Measurements from ENCODE around the gene SEC23B. TPM values are rescaled to one million over a fixed set of nuclear protein-coding genes. Genes with fewer than 3 reads are reported as not detected.

The SEC23B gene
- total and polyA plus RNA-seq, 2 of the 13 experiments (the other 11 are each of a cell fraction or from before 2014, with no cell fraction given): 114 to 120 TPM

DNA sequence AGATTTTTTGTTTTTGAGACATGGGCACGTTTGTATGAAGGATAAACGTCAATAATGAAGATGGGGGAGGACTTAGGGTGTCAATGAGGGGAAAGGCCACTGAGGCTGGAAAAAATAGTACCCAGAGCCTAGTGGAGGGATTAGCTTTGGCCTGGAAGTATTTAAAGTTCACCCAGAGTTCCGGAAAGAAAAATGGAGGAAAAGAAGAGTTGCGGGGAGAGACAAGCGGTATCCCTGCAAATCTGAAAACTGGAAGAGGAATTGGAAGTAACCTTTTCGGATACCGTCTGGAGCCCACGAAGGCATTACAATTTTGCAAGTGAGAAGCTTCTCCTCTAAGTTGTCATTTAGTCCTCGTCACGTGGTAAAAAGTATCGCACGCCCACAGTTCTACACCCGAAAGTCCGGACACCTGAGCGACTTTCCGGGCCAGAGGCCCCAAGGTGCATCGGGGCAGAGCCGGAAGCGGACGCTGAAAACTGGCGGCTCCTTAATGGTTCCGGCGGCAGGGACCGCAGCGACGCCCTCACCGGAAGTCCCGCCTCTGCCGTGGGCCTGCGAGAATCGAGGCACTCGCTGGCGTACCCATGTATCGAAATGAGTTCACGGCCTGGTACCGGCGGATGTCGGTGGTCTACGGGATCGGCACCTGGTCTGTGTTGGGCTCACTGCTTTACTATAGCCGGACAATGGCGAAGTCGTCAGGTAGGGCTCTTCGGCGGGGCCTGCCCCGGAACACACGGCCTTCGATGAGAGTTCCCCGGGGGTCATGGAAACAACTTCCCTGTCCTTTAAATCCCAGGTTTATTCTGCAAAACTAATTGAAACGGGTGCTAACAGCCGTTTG lies 59.4 kb downstream of the SEC23B start, which contains the start of gene SMIM26 (continued):
- TF ChIP-seq, protein P1, sequence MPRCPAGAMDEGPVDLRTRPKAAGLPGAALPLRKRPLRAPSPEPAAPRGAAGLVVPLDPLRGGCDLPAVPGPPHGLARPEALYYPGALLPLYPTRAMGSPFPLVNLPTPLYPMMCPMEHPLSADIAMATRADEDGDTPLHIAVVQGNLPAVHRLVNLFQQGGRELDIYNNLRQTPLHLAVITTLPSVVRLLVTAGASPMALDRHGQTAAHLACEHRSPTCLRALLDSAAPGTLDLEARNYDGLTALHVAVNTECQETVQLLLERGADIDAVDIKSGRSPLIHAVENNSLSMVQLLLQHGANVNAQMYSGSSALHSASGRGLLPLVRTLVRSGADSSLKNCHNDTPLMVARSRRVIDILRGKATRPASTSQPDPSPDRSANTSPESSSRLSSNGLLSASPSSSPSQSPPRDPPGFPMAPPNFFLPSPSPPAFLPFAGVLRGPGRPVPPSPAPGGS (CRISPR knock-in tag; IDR thresholded peaks at IDR 0.05): peak; percentile 88
- TF ChIP-seq ZNF75D (CRISPR knock-in tag; IDR thresholded peaks at IDR 0.05; ENCODE audit: borderline replicate concordance) (no peak), NFYC (CRISPR knock-in tag; IDR thresholded peaks at IDR 0.05) (peak; percentile 81), ZNF496 (CRISPR knock-in tag; IDR thresholded peaks at IDR 0.05; ENCODE audit: insufficient replicate concordance) (no peak), NFIC (IDR thresholded peaks at IDR 0.05; ENCODE audit: low read length) (peak; percentile 59; the same call in 1 of the 2 replicates), ZNF724P (CRISPR knock-in tag; IDR thresholded peaks at IDR 0.05; ENCODE audit: borderline replicate concordance) (peak; percentile 92; the same call in 1 of the 2 replicates), CENPX (CRISPR knock-in tag; IDR thresholded peaks at IDR 0.05) (no peak), ZNF782 (CRISPR knock-in tag; IDR thresholded peaks at IDR 0.05; ENCODE audit: borderline replicate concordance) (peak; percentile 98), ZNF292 (CRISPR knock-in tag; IDR thresholded peaks at IDR 0.05; ENCODE audit: borderline replicate concordance, low read depth) (peak; percentile 65; the same call in 1 of the 2 replicates), ARNT2 (CRISPR knock-in tag; IDR thresholded peaks at IDR 0.05; ENCODE audit: low read depth) (peak; percentile 96), ZNF780A (CRISPR knock-in tag; IDR thresholded peaks at IDR 0.05) (peak; percentile 95; the same call in 1 of the 2 replicates), ZKSCAN5 (CRISPR knock-in tag; IDR thresholded peaks at IDR 0.05) (peak; percentile 74; the same call in 1 of the 2 replicates), ARID2 (CRISPR knock-in tag; IDR thresholded peaks at IDR 0.05; ENCODE audit: borderline replicate concordance) (0 out of 2 replicates have a peak, but pooled peaks have one; percentile 44)
- TF ChIP-seq, protein P2, sequence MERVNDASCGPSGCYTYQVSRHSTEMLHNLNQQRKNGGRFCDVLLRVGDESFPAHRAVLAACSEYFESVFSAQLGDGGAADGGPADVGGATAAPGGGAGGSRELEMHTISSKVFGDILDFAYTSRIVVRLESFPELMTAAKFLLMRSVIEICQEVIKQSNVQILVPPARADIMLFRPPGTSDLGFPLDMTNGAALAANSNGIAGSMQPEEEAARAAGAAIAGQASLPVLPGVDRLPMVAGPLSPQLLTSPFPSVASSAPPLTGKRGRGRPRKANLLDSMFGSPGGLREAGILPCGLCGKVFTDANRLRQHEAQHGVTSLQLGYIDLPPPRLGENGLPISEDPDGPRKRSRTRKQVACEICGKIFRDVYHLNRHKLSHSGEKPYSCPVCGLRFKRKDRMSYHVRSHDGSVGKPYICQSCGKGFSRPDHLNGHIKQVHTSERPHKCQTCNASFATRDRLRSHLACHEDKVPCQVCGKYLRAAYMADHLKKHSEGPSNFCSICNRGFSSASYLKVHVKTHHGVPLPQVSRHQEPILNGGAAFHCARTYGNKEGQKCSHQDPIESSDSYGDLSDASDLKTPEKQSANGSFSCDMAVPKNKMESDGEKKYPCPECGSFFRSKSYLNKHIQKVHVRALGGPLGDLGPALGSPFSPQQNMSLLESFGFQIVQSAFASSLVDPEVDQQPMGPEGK (CRISPR knock-in tag; IDR thresholded peaks at IDR 0.05): peak; percentile 23; the same call in 1 of the 2 replicates
- TF ChIP-seq, protein P3, sequence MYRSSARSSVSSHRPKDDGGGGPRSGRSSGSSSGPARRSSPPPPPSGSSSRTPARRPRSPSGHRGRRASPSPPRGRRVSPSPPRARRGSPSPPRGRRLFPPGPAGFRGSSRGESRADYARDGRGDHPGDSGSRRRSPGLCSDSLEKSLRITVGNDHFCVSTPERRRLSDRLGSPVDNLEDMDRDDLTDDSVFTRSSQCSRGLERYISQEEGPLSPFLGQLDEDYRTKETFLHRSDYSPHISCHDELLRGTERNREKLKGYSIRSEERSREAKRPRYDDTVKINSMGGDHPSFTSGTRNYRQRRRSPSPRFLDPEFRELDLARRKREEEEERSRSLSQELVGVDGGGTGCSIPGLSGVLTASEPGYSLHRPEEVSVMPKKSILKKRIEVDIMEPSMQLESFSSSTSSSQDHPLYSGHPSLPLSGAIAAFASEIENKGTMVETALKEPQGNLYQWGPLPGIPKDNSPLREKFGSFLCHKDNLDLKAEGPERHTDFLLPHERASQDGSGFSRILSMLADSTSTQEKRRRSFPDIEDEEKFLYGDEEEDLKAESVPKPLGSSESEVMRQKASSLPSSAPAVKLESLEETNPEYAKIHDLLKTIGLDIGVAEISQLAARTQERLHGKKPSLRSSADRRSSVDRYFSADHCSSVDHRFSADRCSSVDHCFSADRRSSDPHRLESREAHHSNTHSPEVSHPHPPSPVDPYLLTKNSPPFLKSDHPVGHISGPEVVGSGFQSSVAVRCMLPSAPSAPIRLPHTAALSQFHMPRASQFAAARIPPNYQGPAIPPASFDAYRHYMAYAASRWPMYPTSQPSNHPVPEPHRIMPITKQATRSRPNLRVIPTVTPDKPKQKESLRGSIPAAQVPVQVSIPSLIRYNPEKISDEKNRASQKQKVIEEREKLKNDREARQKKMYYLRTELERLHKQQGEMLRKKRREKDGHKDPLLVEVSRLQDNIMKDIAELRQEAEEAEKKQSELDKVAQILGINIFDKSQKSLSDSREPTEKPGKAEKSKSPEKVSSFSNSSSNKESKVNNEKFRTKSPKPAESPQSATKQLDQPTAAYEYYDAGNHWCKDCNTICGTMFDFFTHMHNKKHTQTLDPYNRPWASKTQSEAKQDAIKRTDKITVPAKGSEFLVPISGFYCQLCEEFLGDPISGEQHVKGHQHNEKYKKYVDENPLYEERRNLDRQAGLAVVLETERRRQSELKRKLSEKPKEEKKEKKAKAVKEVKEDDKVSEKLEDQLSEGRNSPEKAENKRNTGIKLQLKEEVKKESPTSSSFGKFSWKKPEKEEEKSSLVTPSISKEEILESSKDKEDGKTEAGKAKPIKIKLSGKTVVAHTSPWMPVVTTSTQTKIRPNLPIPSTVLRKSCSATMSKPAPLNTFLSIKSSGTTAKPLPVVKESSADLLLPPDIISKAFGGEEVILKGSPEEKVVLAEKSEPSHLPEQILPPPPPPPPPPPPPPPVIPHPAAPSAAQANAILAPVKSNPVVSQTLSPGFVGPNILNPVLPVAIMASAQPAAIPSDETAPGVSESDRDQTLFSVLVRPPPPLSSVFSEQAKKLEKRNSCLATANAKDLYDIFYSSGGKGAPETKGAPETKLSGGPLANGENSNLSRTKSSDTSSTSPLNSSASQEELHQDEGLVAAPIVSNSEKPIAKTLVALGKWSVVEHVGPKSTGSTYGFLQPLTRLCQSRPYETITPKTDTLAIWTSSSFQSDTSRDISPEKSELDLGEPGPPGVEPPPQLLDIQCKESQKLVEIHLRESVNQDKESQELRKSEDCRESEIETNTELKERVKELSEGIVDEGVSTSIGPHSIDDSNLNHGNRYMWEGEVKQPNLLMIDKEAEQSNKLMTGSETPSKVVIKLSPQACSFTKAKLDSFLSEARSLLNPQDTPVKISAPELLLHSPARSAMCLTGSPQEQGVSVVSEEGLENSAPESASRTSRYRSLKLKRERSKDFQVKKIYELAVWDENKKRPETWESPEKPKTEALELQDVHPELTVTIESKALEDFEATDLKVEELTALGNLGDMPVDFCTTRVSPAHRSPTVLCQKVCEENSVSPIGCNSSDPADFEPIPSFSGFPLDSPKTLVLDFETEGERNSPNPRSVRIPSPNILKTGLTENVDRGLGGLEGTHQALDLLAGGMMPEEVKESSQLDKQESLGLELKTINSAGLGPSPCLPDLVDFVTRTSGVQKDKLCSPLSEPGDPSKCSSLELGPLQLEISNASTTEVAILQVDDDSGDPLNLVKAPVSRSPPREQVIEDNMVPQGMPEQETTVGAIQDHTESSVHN (CRISPR knock-in tag; IDR thresholded peaks at IDR 0.05): no peak
